HG03460 (cell line): ENCODE data around the gene CTNNA2.

Experiments
- ATAC-seq: cut with Tn5 transposase; IDR thresholded peaks from one replicate; pipeline ENCODE4 v1.9.1; 2021; ENCODE audit not compliant: unreplicated experiment

CTNNA2 gene

DNA sequence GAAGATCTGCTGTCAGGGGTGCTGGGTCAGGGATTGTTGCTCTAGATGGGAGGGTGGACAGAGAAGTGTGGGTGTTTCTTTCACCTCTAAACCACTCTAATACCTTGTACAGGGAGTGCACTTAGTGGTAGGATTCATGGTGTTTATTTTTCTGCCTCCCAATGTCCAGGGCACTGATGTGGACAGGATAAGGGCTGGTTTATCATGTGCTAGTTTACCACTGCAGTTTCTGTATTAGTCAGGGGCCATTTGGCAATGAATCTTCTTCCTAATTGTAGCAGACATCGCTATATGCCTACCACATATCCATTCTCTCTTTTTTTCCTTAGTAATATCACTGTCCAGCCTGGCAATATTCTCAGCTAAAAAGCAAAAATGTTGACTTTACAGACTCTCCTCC, 842.0 kb downstream of the CTNNA2 start:
- ATAC-seq, result no peak

- ATAC-seq, result no peak
These were observed 849.1 kb downstream of the CTNNA2 start for GRCh38 chr2:80361904-80362303.

DNA sequence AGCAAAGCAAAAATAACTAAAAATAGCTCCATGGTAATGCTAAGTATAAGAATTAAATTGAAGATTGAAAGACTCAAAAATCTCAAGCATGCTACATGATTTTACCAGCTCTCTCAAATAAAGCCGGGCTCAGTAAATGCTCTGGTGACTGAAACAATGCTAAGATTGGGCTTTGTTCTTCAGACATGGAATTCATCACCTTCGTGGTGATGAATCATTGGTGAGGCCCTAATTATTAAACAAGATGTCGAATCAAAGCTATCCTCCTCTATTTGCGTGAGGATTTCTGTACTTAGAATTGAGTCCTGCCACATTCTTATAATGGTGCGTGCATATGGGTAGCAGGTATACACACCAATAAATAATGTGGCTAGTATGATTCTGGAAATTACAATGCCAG, 850.5 kb downstream of the CTNNA2 start:
- ATAC-seq, result no peak

DNA sequence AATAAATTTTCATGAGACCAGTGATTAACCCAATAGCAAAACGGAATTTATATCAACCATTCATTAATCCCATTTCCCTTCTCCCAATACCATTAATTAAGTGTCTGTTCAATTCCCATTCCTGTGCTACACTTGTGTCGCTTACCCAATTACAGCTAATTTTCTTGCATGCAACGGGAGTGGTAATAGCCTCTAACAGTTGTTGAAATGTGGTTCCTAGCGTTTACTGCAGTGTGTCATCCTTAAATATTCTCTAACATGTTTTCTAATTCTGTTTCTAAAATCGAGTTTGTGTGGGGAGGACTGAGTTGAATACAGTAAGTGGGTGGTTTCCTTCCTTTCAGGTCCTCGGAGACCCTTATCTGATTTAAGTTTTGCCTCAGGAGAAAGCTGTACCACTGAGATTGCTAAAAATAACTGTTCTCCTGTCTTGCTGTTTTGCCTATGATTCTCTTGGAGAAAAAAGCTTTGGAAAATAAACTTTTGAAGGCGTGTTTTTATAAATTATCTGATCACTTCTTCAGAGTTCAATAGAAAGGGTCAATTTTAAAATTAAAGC, 851.0 kb downstream of the CTNNA2 start:
- ATAC-seq, result no peak

DNA sequence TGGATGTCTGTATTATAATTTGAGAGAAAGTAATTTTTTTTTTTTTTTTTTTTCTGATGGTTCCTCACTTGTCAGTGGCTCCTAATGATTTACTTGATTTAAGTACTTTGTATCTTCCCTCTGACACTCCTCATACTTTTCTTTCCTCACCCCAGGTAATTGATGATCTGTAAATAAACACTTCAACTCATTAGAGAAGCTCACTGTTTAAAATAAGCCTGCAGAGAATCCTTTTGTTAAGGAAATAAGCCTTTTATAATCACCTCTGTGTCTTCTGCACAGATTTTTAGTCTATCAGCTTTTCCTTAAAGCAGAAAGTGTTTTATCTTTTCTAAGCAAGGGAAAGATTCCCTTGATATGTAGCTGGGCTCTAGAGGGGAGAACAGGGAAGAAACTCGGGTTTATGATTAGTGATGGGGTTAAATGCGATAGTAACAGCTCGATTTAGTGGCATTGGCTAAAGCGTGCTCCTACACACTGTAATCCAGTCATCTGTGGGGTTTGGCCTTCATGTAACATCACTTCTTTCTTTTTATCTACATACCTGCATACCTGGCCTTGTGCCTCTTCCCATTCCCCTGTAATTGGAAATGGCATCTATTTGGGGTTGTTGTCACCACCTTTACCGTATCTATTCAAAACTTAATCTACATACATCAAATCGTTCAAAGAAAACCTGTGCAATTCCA, 851.8 kb downstream of the CTNNA2 start:
- ATAC-seq, result no peak

- ATAC-seq, result no peak
These were observed 852.9 kb downstream of the CTNNA2 start for GRCh38 chr2:80365762-80366161.

- ATAC-seq, result no peak
These were observed 857.6 kb downstream of the CTNNA2 start for GRCh38 chr2:80370375-80371009.

DNA sequence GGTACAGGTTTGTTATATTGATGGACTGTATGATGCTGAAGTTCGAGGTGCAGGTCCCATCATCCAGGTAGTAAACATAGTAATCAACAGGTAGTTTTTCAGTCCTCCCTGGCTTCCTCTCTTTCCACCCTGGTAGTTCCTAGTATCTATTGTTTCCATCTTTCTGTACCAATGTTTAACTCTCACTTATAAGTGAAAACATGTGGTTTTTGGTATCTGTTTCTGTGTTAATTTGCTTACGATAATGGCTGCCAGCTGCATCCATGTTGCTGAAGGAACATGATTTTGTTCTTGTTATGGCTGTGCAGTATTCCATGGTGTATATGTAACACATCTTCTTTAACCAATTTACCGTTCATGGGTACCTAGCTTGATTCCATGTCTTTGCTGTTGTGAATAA, 861.3 kb downstream of the CTNNA2 start:
- ATAC-seq, result no peak

DNA sequence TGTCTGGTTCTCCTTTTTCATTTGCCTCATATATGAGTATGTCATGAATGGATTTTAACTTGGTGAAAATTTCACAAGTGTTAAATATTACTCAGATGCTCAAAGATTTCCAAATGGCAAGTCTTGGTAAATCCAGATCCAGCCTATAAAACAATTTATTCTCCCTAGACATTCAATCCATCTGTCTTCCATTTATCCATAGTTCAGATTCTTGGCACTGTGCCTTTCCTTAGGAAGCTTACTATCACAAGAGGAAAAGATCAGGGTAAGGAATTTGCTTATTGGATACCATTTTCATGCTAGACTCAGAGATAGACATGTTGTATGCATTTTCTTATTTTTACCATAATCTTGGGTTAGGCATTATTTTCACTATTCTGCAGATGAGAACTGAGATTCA, 864.2 kb downstream of the CTNNA2 start:
- ATAC-seq, result no peak

DNA sequence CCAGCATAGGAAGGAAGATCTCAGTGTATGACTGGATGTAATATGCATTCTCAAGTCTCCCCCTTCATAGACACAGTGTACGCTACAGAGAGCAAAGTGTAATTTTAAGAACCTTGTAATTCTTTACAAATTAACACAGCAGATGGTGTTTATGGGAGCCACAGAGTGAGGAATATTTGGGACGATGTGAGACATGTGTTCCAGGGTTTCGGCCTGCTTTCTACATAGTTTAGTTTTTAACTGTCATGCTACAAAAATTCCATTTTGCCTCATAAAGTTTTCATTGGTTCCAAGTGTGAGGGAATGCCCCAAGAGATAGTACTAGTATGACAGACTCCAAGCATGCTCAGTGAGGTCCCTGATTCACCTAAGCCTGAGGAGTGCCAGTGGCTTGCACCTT, 867.9 kb downstream of the CTNNA2 start:
- ATAC-seq, result no peak

- ATAC-seq, result no peak
These were observed 868.8 kb downstream of the CTNNA2 start for GRCh38 chr2:80381666-80382065.

DNA sequence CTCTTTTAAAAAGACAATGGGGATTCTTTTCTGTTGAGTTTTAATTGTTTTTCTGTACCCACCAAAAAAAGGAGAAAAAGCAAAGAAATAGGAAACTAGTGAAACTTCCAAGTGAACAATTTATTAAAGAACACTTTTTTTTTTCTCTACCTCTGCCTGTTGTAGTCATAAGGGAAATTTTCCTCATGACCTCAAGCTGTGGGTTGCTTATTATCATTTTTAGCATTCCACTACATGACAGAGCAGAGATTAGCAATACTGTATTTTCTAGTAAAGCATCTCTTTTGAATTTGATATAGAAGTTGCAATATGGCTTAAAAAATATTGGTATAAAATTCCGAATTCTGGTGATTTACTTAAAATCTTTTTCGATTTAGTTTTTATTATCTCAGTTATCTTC, 879.6 kb downstream of the CTNNA2 start:
- ATAC-seq, result no peak

DNA sequence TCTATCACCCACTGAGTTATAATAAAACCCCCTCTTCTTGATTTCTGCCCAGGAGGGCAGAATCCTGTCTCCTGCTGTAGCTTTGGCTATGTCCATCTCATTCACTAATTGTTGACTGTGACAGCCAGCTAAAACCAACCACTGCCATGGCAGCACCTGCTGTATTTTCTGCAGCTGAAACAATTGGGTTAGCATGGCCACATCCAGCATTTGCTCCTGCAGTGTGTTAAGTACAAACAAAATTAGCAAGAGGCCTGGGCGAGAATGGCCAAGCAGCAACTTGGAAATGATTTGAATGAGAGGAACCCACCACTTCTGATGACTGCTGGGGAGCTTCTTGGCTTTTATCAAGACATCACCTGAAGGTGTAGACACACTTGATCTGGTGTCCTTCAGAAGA, 881.1 kb downstream of the CTNNA2 start:
- no peak for ATAC-seq

DNA sequence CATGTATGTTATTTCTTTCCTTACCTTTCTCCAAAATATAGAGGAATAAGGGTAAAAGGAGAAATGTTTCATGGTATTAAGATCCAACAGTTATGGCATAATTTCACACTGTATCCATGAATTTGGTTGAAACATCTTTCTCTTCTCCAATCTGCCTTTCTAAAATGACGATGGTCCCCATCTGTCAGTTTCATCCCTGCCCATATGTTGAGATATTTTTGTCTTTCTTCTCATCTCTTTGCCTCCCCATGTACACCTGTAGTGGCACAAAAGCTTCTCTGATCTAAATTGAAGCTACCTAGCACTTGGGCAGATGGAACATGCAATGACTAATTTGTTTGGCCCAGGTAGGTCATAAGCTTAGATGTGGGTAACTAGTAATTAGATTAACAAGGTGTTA, 882.4 kb downstream of the CTNNA2 start:
- ATAC-seq, result no peak

- no peak for ATAC-seq
These were observed 883.4 kb downstream of the CTNNA2 start for GRCh38 chr2:80396276-80396675.

DNA sequence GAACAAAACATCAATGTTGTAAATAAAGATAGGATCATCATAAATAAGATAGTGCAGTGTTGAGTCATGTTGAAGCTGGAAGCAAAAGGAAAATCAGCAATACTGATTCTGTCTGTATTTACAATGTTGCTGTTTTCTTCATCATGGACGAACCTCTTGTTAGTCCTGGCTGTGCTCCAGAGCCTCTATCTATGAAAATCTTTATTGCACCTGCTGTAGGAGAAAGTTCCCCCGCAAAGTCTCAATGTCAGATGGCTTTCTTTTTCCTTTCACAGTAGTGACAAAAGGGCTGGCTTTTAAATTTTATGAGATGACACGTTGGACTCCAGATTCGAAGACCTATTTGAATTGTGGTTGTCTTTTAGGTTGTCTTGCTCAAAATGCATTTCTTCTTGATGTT, 890.2 kb downstream of the CTNNA2 start:
- ATAC-seq, result no peak

GRCh38 chr2:80407377-80407776, 894.5 kb downstream of the CTNNA2 start:
- no peak for ATAC-seq

GRCh38 chr2:80410346-80410745, 897.5 kb downstream of the CTNNA2 start:
- no peak for ATAC-seq

- ATAC-seq, result no peak
These were observed 900.3 kb downstream of the CTNNA2 start for GRCh38 chr2:80413136-80413535.

- ATAC-seq, result no peak
These were observed 904.9 kb downstream of the CTNNA2 start for GRCh38 chr2:80417737-80418136.

GRCh38 chr2:80420530-80421208, 907.8 kb downstream of the CTNNA2 start:
- no peak for ATAC-seq

DNA sequence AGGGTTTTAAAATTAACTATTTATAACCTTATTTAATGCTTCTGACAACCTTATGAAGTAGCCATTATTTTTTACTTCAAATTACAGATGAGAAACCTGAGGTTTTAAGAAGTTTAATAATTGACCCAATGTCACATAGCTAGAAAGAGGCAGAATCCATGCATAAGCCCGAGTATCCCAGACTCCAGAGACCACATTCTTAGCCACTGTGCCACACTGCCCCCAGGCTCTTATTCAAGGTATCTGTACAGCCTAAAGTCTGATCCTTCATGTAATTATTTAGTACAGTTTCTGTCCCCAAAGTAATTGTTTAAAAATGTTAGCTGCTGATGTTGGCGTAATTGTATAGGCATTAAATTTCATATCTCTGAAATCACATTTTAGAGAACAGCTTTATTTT, 916.4 kb downstream of the CTNNA2 start:
- ATAC-seq, result no peak
